ENCODE results near the gene UPF3A.
"Not testable (repeated sequence)": the region's sequence is repeated elsewhere in the genome, so short reads cannot be mapped to it uniquely, and the experiment has no call there.

UPF3A gene

DNA sequence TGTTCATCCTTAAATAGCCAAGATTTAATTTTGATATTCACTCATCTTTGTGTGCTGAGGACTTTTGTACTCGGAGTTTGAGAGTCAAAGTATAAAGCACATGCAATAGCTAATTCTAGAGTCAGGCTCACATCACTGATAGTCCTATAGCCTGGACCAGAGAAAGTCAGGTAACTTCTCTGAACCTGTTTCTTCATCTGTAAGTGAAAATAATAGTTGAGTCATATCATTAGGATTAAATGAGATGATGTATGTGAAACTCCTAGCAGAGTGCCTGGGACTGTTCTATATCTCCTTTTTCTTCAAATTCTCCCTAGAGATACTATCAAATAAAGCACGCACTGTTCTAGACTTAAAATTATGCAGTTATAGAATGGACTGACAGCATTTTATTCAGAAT is 41.9 kb downstream of the UPF3A start:
- TF ChIP-seq SPI1 (IDR thresholded peaks at IDR 0.05; ENCODE audit: low read depth, low read length) (no peak), POU2F2 (IDR thresholded peaks at IDR 0.05; ENCODE audit: low read depth, low read length) (no peak), POLR2AphosphoS5 (IDR thresholded peaks at IDR 0.05; ENCODE audit: low read depth, low read length) (no peak), POLR2A (IDR thresholded peaks at IDR 0.05; ENCODE audit: low read depth, low read length) (no peak), PAX5 (IDR thresholded peaks at IDR 0.05; ENCODE audit: insufficient read depth, low read length, severe bottlenecking) (no peak)
- no peak for DNase-seq (ENCODE audit: insufficient read length, low spot score)
- FAIRE-seq: no peak

- TF ChIP-seq POLR2A (IDR thresholded peaks at IDR 0.05; ENCODE audit: low read depth, low read length): no peak; the same call in 1 of the 2 replicates
- no peak for TF ChIP-seq SPI1 (IDR thresholded peaks at IDR 0.05; ENCODE audit: low read depth, low read length)
- TF ChIP-seq POLR2AphosphoS5 (IDR thresholded peaks at IDR 0.05; ENCODE audit: low read depth, low read length): no peak
- TF ChIP-seq POU2F2 (IDR thresholded peaks at IDR 0.05; ENCODE audit: low read depth, low read length): no peak
- no peak for TF ChIP-seq PAX5 (IDR thresholded peaks at IDR 0.05; ENCODE audit: insufficient read depth, low read length, severe bottlenecking)
- no peak for TF ChIP-seq TAF1 (IDR thresholded peaks at IDR 0.05; ENCODE audit: low read depth, low read length)
- no peak for DNase-seq (ENCODE audit: insufficient read length, low spot score)
- FAIRE-seq: no peak
Measured at GRCh38 chr13:114324334-114324733, 42.9 kb downstream of the UPF3A start.

GRCh38 chr13:114325729-114326128 is 44.3 kb downstream of the UPF3A start:
- FAIRE-seq (no peak), DNase-seq (ENCODE audit: insufficient read length, low spot score) (no peak)
- TF ChIP-seq POLR2A (IDR thresholded peaks at IDR 0.05; ENCODE audit: low read depth, low read length) (no peak), TAF1 (IDR thresholded peaks at IDR 0.05; ENCODE audit: low read depth, low read length) (no peak), PAX5 (IDR thresholded peaks at IDR 0.05; ENCODE audit: insufficient read depth, low read length, severe bottlenecking) (no peak), POU2F2 (IDR thresholded peaks at IDR 0.05; ENCODE audit: low read depth, low read length) (no peak), POLR2AphosphoS5 (IDR thresholded peaks at IDR 0.05; ENCODE audit: low read depth, low read length) (no peak), SPI1 (IDR thresholded peaks at IDR 0.05; ENCODE audit: low read depth, low read length) (no peak)

DNA sequence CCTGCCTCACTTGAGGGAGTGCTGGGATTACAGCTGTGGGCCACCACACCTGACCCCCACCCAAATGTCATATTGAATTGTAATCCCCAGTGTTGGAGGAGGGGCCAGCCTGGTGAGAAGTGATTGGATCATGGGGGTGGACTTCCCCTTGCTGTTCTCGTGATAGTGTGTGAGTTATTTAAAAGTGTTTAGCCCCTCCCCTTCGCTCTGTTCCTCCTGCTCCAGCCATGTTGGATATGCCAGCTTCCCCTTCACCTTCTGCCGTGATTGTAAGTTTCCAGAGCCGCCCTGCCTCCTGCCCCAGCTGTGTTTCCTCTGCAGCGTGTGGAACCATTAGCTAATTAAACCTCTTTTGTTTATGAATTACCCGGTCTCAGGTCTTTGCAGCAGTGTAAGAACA is 46.6 kb downstream of the UPF3A start:
- TF ChIP-seq POU2F2 (IDR thresholded peaks at IDR 0.05; ENCODE audit: low read depth, low read length) (no peak), POLR2AphosphoS5 (IDR thresholded peaks at IDR 0.05; ENCODE audit: low read depth, low read length) (peak; percentile 46)
- DNase-seq (ENCODE audit: insufficient read length, low spot score): no peak
- peak; percentile 5 for FAIRE-seq

GRCh38 chr13:114328595-114328994 is 47.2 kb downstream of the UPF3A start:
- TF ChIP-seq POLR2A (IDR thresholded peaks at IDR 0.05; ENCODE audit: low read depth, low read length): peak; percentile 3; the same call in 1 of the 2 replicates
- TF ChIP-seq TAF1 (IDR thresholded peaks at IDR 0.05; ENCODE audit: low read depth, low read length): no peak
- no peak for DNase-seq (ENCODE audit: insufficient read length, low spot score)
- FAIRE-seq: no peak

GRCh38 chr13:114330086-114330485 is 48.7 kb downstream of the UPF3A start:
- no peak for DNase-seq (ENCODE audit: insufficient read length, low spot score)
- no peak for FAIRE-seq
- TF ChIP-seq TAF1 (IDR thresholded peaks at IDR 0.05; ENCODE audit: low read depth, low read length) (no peak), PAX5 (IDR thresholded peaks at IDR 0.05; ENCODE audit: insufficient read depth, low read length, severe bottlenecking) (no peak), POLR2A (IDR thresholded peaks at IDR 0.05; ENCODE audit: low read depth, low read length) (no peak), POU2F2 (IDR thresholded peaks at IDR 0.05; ENCODE audit: low read depth, low read length) (no peak), POLR2AphosphoS5 (IDR thresholded peaks at IDR 0.05; ENCODE audit: low read depth, low read length) (no peak), SPI1 (IDR thresholded peaks at IDR 0.05; ENCODE audit: low read depth, low read length) (no peak)

GRCh38 chr13:114333881-114334280 is 52.5 kb downstream of the UPF3A start:
- DNase-seq (ENCODE audit: insufficient read length, low spot score): not testable (repeated sequence)
- FAIRE-seq: peak; percentile 62

DNA sequence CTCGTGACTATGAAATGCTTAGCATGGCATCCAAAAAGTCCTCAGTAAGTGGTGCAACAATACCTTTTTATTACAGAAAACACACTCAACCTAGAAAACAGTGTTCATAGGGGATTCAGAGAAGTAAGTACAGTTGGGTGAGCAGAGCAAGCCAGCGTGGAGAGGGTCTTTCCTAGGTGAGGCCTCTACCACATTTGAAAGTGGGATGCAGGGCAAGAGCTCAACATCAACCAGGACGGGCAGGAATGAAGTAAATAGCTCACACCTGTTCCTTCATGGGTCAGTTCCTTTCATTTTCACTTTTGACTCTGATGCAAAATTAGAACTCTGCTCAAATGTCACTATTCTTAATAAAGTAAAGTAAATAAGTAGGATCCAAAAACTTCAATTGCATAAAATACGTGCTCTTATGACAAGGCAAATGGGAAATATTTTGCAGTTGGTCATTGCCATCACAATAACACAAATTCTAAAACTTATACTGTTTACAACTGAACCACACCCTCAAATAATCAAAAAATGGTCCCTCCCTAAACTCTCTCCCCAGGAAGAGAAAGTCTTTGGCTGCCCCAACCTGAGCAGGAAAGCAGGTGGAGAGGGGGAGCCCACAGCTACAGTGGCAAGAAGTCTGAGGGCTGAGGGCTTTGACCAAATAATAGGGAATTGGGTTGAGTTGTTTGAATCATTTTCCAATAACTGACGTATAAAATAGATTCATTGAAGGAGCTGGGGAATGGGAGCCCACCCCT is 53.1 kb downstream of the UPF3A start:
- TF ChIP-seq POU2F2 (IDR thresholded peaks at IDR 0.05; ENCODE audit: low read depth, low read length) (no peak), SPI1 (IDR thresholded peaks at IDR 0.05; ENCODE audit: low read depth, low read length) (no peak), POLR2AphosphoS5 (IDR thresholded peaks at IDR 0.05; ENCODE audit: low read depth, low read length) (no peak), POLR2A (IDR thresholded peaks at IDR 0.05; ENCODE audit: low read depth, low read length) (no peak), TAF1 (IDR thresholded peaks at IDR 0.05; ENCODE audit: low read depth, low read length) (no peak), PAX5 (IDR thresholded peaks at IDR 0.05; ENCODE audit: insufficient read depth, low read length, severe bottlenecking) (no peak)
- DNase-seq (ENCODE audit: insufficient read length, low spot score) (no peak), FAIRE-seq (peak; percentile 54)

GRCh38 chr13:114336457-114336856 is 55.1 kb downstream of the UPF3A start:
- not testable (repeated sequence) for DNase-seq (ENCODE audit: insufficient read length, low spot score); FAIRE-seq

- no peak for TF ChIP-seq POU2F2 (IDR thresholded peaks at IDR 0.05; ENCODE audit: low read depth, low read length)
- TF ChIP-seq TAF1 (IDR thresholded peaks at IDR 0.05; ENCODE audit: low read depth, low read length): no peak
- TF ChIP-seq POLR2AphosphoS5 (IDR thresholded peaks at IDR 0.05; ENCODE audit: low read depth, low read length): no peak
- no peak for TF ChIP-seq PAX5 (IDR thresholded peaks at IDR 0.05; ENCODE audit: insufficient read depth, low read length, severe bottlenecking)
- TF ChIP-seq SPI1 (IDR thresholded peaks at IDR 0.05; ENCODE audit: low read depth, low read length): no peak
- no peak for TF ChIP-seq POLR2A (IDR thresholded peaks at IDR 0.05; ENCODE audit: low read depth, low read length)
- FAIRE-seq (no peak), DNase-seq (ENCODE audit: insufficient read length, low spot score) (no peak)
Measured at GRCh38 chr13:114338959-114339358, 57.6 kb downstream of the UPF3A start.

Data from GM12891 (cell line).